H9 (cell line): ENCODE measurements around the gene SDK1. TPM values are rescaled to one million over a fixed set of nuclear protein-coding genes. Genes with fewer than 3 reads are reported as not detected.

Experiments
- DNase-seq: peaks from one replicate; pipeline ENCODE4 v3.0.0-alpha.2; 2017
- H2AFZ ChIP-seq: one replicate; pipeline ENCODE4 v1.6.1; 2013; ENCODE audit warnings: mild to moderate bottlenecking, low read length, control low read depth, moderate library complexity
- H2AK5ac ChIP-seq: 2 replicates; pipeline ENCODE4 v1.6.1; 2013; ENCODE audit warnings: low read length, control low read depth, mixed read lengths; ENCODE audit not compliant: insufficient read length
- H2BK120ac ChIP-seq: one replicate; pipeline ENCODE4 v1.6.1; 2013; ENCODE audit warnings: low read depth, mild to moderate bottlenecking, low read length, control low read depth, inconsistent platforms; ENCODE audit not compliant: poor library complexity, severe bottlenecking
- H2BK12ac ChIP-seq: 2 replicates; pipeline ENCODE4 v1.6.1; 2013; ENCODE audit warnings: low read length, control low read depth, mixed read lengths, low read depth; ENCODE audit not compliant: insufficient read length
- H2BK15ac ChIP-seq: 2 replicates; pipeline ENCODE4 v1.6.1; 2013; ENCODE audit warnings: low read depth, low read length, control low read depth
- H2BK20ac ChIP-seq: one replicate; pipeline ENCODE4 v1.6.1; 2013; ENCODE audit warnings: low read depth, mild to moderate bottlenecking, low read length, control low read depth, inconsistent platforms; ENCODE audit not compliant: poor library complexity, severe bottlenecking
- H2BK5ac ChIP-seq: 2 replicates; pipeline ENCODE4 v1.6.1; 2013; ENCODE audit warnings: low read length, control low read depth, mixed read lengths; ENCODE audit not compliant: insufficient read length
- H3K14ac ChIP-seq: 2 replicates; pipeline ENCODE4 v1.6.1; 2013; ENCODE audit warnings: low read length, control low read depth; ENCODE audit not compliant: insufficient read depth
- H3K18ac ChIP-seq: 2 replicates; pipeline ENCODE4 v1.6.1; 2013; ENCODE audit warnings: low read depth, mild to moderate bottlenecking, mixed read lengths, low read length, control low read depth; ENCODE audit not compliant: insufficient read length
- H3K23ac ChIP-seq: 2 replicates; pipeline ENCODE4 v1.6.1; 2013; ENCODE audit warnings: low read length, control low read depth, mixed read lengths, low read depth; ENCODE audit not compliant: insufficient read length
- H3K23me2 ChIP-seq: 2 replicates; pipeline ENCODE4 v1.6.1; 2013; ENCODE audit warnings: low read depth, mild to moderate bottlenecking, mixed read lengths, low read length, control low read depth; ENCODE audit not compliant: insufficient read length, poor library complexity, severe bottlenecking
- H3K27ac ChIP-seq: 2 replicates; pipeline ENCODE4 v1.5.1; 2013; ENCODE audit warnings: low read length, control low read depth, mixed read lengths, low read depth; ENCODE audit not compliant: insufficient read length
- H3K27me3 ChIP-seq: 2 replicates; pipeline ENCODE4 v1.6.1; 2013; ENCODE audit warnings: low read length, control low read depth, inconsistent platforms; ENCODE audit not compliant: insufficient read depth
- H3K4ac ChIP-seq: 2 replicates; pipeline ENCODE4 v1.6.1; 2013; ENCODE audit warnings: low read depth, mild to moderate bottlenecking, control low read depth, inconsistent platforms, low read length, moderate library complexity
- H3K4me1 ChIP-seq: 2 replicates; pipeline ENCODE4 v1.6.1; 2013; ENCODE audit warnings: low read length, control low read depth, inconsistent platforms; ENCODE audit not compliant: insufficient read depth
- H3K4me2 ChIP-seq: 2 replicates; pipeline ENCODE4 v1.6.1; 2013; ENCODE audit warnings: low read length, control low read depth, mixed read lengths; ENCODE audit not compliant: insufficient read length, insufficient read depth
- H3K56ac ChIP-seq: 2 replicates; pipeline ENCODE4 v1.6.1; 2013; ENCODE audit warnings: low read depth, mild to moderate bottlenecking, mixed read lengths, low read length, control low read depth; ENCODE audit not compliant: insufficient read length
- H3K79me1 ChIP-seq: 2 replicates; pipeline ENCODE4 v1.6.1; 2013; ENCODE audit warnings: low read depth, mild to moderate bottlenecking, moderate library complexity, low read length, control low read depth, inconsistent platforms; ENCODE audit not compliant: insufficient read depth, poor library complexity, severe bottlenecking
- H3K79me2 ChIP-seq: 2 replicates; pipeline ENCODE4 v1.6.1; 2013; ENCODE audit warnings: low read length, control low read depth, inconsistent platforms; ENCODE audit not compliant: insufficient read depth
- H3K9ac ChIP-seq: 2 replicates; pipeline ENCODE4 v1.6.1; 2013; ENCODE audit warnings: low read length, control low read depth, mixed read lengths; ENCODE audit not compliant: insufficient read length; ENCODE audit errors: extremely low read depth
- H3K9me3 ChIP-seq: one replicate; pipeline ENCODE4 v1.6.1; 2013; ENCODE audit warnings: low read depth, low read length, inconsistent platforms; ENCODE audit not compliant: control insufficient read depth
- H3T11ph ChIP-seq: one replicate; pipeline ENCODE4 v1.6.1; 2013; ENCODE audit warnings: mild to moderate bottlenecking, low read length, control low read depth, inconsistent platforms
- H4K20me1 ChIP-seq: one replicate; pipeline ENCODE4 v1.6.1; 2013; ENCODE audit not compliant: control insufficient read depth, insufficient read length, insufficient read depth
- H4K5ac ChIP-seq: 2 replicates; pipeline ENCODE4 v1.6.1; 2013; ENCODE audit warnings: low read depth, mild to moderate bottlenecking, mixed read lengths, low read length, control low read depth; ENCODE audit not compliant: insufficient read length
- H4K8ac ChIP-seq: replicated peaks from 2 replicates; pipeline ENCODE4 v1.6.1; 2013; ENCODE audit warnings: low read length, control low read depth, mixed read lengths, low read depth; ENCODE audit not compliant: insufficient read length
- H4K91ac ChIP-seq: 2 replicates; pipeline ENCODE4 v1.6.1; 2013; ENCODE audit warnings: low read depth, mild to moderate bottlenecking, moderate library complexity, mixed read lengths, low read length, control low read depth; ENCODE audit not compliant: insufficient read length
- H3K27ac Mint-ChIP-seq, 3 experiments: 2 replicates in 2 of 3; 3 replicates in 1 of 3; pipeline ENCODE4 v1.8.0; 2020 to 2021; ENCODE audit warnings: mixed read lengths in 3 of 3, mild to moderate bottlenecking in 1 of 3, moderate library complexity in 1 of 3
- H3K27me3 Mint-ChIP-seq: 2 replicates; pipeline ENCODE4 v1.8.0; 2021; ENCODE audit warnings: low read depth, mild to moderate bottlenecking, moderate library complexity, mixed read lengths
- H3K36me3 Mint-ChIP-seq, 3 experiments: 2 replicates in 2 of 3; 3 replicates in 1 of 3; pipeline ENCODE4 v1.8.0; 2020 to 2021; ENCODE audit warnings: low read depth in 3 of 3, mixed read lengths in 3 of 3; ENCODE audit not compliant: insufficient read depth in 1 of 3
- H3K4me1 Mint-ChIP-seq, 2 experiments: 2 replicates each; pipeline ENCODE4 v1.8.0; 2020; ENCODE audit warnings: mixed read lengths in 2 of 2
- H3K4me3 Mint-ChIP-seq, 2 experiments: 2 replicates in 1 of 2; 3 replicates in 1 of 2; pipeline ENCODE4 v1.8.0; 2020 to 2021; ENCODE audit warnings: mild to moderate bottlenecking in 2 of 2, mixed read lengths in 2 of 2, moderate library complexity in 1 of 2
- H3K9me3 Mint-ChIP-seq, 2 experiments: 2 replicates in 1 of 2; 3 replicates in 1 of 2; pipeline ENCODE4 v1.8.0; 2020; ENCODE audit warnings: mild to moderate bottlenecking in 2 of 2, mixed read lengths in 2 of 2, moderate library complexity in 1 of 2
- WGBS: extraction: QIAGEN DNeasy Blood & Tissue Kit; methylation state at CpG from one replicate; pipeline ENCODE4 v1.1.7; 2013; ENCODE audit warnings: missing lambda C conversion rate, low lambda C conversion rate, mixed read lengths; ENCODE audit not compliant: insufficient read length; ENCODE audit errors: extremely low coverage; 5-methylcytosine and 5-hydroxymethylcytosine counted together
- total RNA-seq: library from RNA; stranded (reverse); gene quantifications from 2 replicates; pipeline ENCODE4 v1.2.1, GENCODE V29; 2021
- TF ChIP-seq, protein P1 (sequence below): fragments of 200-600 bp; sonication (generic); conservative IDR thresholded peaks from 3 replicates; pipeline ENCODE4 v1.8.0; 2021; ENCODE audit warnings: antibody characterized with exemption, mild to moderate bottlenecking

SDK1 gene
- total RNA-seq, 1 experiment from 2014 or later: 8.7 TPM

DNA sequence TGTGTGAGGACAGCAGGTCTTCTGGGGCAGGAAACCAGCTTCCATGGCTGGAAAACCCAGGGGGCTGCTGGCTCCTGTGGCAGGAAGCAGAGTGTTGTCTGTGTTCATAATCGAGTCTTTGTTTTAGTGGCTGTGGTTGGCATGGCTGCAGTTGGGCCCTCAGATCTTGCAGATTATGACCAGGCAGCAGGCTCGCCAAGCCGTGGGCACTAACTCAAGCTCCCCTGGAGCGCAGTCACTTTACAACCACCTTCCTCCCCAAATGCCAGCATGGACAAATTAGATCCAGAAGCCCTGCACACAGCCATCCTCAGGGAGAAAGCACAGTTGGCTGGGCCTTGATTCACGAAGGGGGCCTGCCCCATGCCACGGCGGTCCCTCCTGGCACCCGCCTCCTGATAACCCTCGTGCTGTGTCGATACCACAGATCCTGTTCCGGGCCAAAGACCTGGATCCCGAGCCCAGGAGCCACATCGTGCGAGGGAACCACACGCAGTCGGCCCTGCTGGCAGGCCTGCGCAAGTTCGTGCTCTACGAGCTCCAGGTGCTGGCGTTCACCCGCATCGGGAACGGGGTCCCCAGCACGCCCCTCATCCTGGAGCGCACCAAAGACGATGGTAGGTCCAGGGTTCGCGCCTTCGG is 828.5 kb downstream of the SDK1 start:
- no peak for DNase-seq
- H4K91ac ChIP-seq: no peak overlapping the region
- H3K27ac ChIP-seq: no peak overlapping the region
- no peak overlapping the region for H3K9ac ChIP-seq
- no peaks in the 10 kb centered on the region; the same call in 1 of the 2 replicates for H3K4me1 ChIP-seq
- no peaks in the 10 kb centered on the region for H3K79me1 ChIP-seq
- no peaks in the 10 kb centered on the region for H4K20me1 ChIP-seq
- TF ChIP-seq, protein P1, sequence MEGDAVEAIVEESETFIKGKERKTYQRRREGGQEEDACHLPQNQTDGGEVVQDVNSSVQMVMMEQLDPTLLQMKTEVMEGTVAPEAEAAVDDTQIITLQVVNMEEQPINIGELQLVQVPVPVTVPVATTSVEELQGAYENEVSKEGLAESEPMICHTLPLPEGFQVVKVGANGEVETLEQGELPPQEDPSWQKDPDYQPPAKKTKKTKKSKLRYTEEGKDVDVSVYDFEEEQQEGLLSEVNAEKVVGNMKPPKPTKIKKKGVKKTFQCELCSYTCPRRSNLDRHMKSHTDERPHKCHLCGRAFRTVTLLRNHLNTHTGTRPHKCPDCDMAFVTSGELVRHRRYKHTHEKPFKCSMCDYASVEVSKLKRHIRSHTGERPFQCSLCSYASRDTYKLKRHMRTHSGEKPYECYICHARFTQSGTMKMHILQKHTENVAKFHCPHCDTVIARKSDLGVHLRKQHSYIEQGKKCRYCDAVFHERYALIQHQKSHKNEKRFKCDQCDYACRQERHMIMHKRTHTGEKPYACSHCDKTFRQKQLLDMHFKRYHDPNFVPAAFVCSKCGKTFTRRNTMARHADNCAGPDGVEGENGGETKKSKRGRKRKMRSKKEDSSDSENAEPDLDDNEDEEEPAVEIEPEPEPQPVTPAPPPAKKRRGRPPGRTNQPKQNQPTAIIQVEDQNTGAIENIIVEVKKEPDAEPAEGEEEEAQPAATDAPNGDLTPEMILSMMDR: peak; percentile 28; the same call in 1 of the 3 replicates
- no CpG with 5 or more reads among the region's 29 CpGs for WGBS
- no peak overlapping the region for H2BK120ac ChIP-seq
- H3K4ac ChIP-seq: no peak overlapping the region
- H2AFZ ChIP-seq: no peak overlapping the region
- H3K23ac ChIP-seq: no peak overlapping the region
- Mint-ChIP-seq H3K4me1 (peaks cover 24 to 27% of the 10 kb centered on the region in 2 experiments), H3K27me3 (no peaks in the 10 kb centered on the region; the same call in 1 of the 2 replicates), H3K4me3 (no peak overlapping the region), H3K9me3 (peaks cover 6 to 7% of the 10 kb centered on the region in 2 experiments; a peak in 3 of 5 replicates), H3K27ac (no peak overlapping the region), H3K36me3 (peaks cover 0 to 8% (median 7%) of the 10 kb centered on the region in 3 experiments; a peak in 3 of 7 replicates)
- H2BK20ac ChIP-seq: no peak overlapping the region
- H2BK15ac ChIP-seq: no peak overlapping the region
- H3T11ph ChIP-seq: no peak overlapping the region
- no peak overlapping the region for H2BK12ac ChIP-seq
- H3K9me3 ChIP-seq: no peaks in the 10 kb centered on the region
- H3K14ac ChIP-seq: no peak overlapping the region; the same call in 1 of the 2 replicates
- H3K23me2 ChIP-seq: no peaks in the 10 kb centered on the region
- H3K79me2 ChIP-seq: no peaks in the 10 kb centered on the region
- no peak overlapping the region for H3K4me2 ChIP-seq
- H3K56ac ChIP-seq: no peak overlapping the region
- H2AK5ac ChIP-seq: no peak overlapping the region
- no peak overlapping the region for H4K8ac ChIP-seq
- H3K18ac ChIP-seq: no peak overlapping the region
- H4K5ac ChIP-seq: no peak overlapping the region
- no peaks in the 10 kb centered on the region for H3K27me3 ChIP-seq
- H2BK5ac ChIP-seq: no peak overlapping the region
